T1000 (cell line): ENCODE data around the gene SWI5.
"Not testable (repeated sequence)": the region's sequence is repeated elsewhere in the genome, so short reads cannot be mapped to it uniquely, and the experiment has no call there.

ENCODE experiments used
- DNase-seq: peaks from one replicate; lab custom pipeline; 2025; ENCODE audit warnings: mixed read lengths; lab: John Stamatoyannopoulos, UW

SWI5 gene

GRCh38 chr9:128276008-128276573, at the start of gene SWI5:
Gene SWI5, plus strand, starts transcription at chr9:128276276.
- peak; percentile 98 for DNase-seq

GRCh38 chr9:128226412-128226801, 49.7 kb upstream of the SWI5 start:
- no peak for DNase-seq

- not testable (repeated sequence) for DNase-seq
These were observed 45.2 kb upstream of the SWI5 start for GRCh38 chr9:128230897-128231296.

GRCh38 chr9:128231638-128232527, 44.2 kb upstream of the SWI5 start:
- DNase-seq: no peak

GRCh38 chr9:128232528-128233428, 43.3 kb upstream of the SWI5 start:
- DNase-seq: no peak

GRCh38 chr9:128233817-128234406, 42.2 kb upstream of the SWI5 start:
- no peak for DNase-seq

- DNase-seq: no peak
These were observed 34.0 kb upstream of the SWI5 start for GRCh38 chr9:128242124-128242523.

- no peak for DNase-seq
These were observed 33.3 kb upstream of the SWI5 start for GRCh38 chr9:128242828-128243214.

- DNase-seq: no peak
These were observed 32.7 kb upstream of the SWI5 start for GRCh38 chr9:128243215-128244018.

GRCh38 chr9:128244091-128244836, 31.8 kb upstream of the SWI5 start:
- no peak for DNase-seq

- no peak for DNase-seq
These were observed 31.2 kb upstream of the SWI5 start for GRCh38 chr9:128244837-128245231.

- DNase-seq: no peak
These were observed 30.5 kb upstream of the SWI5 start for GRCh38 chr9:128245421-128246151.

- DNase-seq: no peak
These were observed 29.6 kb upstream of the SWI5 start for GRCh38 chr9:128246471-128246870.

- DNase-seq: no peak
These were observed 28.8 kb upstream of the SWI5 start for GRCh38 chr9:128247226-128247803.

GRCh38 chr9:128249558-128249907, 26.5 kb upstream of the SWI5 start:
- no peak for DNase-seq

- peak; percentile 74 for DNase-seq
These were observed 25.9 kb upstream of the SWI5 start for GRCh38 chr9:128249908-128250838.

GRCh38 chr9:128250839-128251731, 25.0 kb upstream of the SWI5 start:
- DNase-seq: no peak
